GM10847 (cell line): ENCODE measurements around the gene LASP1.
A peak's percentile ranks its signal among the peaks of the same experiment; 100 is the strongest.

ENCODE experiments used
- POLR2A ChIP-seq: IDR thresholded peaks from 2 replicates; pipeline ENCODE4 v1.6.1; 2011; ENCODE audit not compliant: insufficient read length; ENCODE audit errors: extremely low read depth

The LASP1 gene, protein sequence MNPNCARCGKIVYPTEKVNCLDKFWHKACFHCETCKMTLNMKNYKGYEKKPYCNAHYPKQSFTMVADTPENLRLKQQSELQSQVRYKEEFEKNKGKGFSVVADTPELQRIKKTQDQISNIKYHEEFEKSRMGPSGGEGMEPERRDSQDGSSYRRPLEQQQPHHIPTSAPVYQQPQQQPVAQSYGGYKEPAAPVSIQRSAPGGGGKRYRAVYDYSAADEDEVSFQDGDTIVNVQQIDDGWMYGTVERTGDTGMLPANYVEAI

GRCh38 chr17:38869526-38870258 lies at the start of gene LASP1:
LASP1 (plus strand) TSS chr17:38870058; CDS start chr17:38870190, 132 bp downstream.
- peak; percentile 91 for TF ChIP-seq POLR2A

DNA sequence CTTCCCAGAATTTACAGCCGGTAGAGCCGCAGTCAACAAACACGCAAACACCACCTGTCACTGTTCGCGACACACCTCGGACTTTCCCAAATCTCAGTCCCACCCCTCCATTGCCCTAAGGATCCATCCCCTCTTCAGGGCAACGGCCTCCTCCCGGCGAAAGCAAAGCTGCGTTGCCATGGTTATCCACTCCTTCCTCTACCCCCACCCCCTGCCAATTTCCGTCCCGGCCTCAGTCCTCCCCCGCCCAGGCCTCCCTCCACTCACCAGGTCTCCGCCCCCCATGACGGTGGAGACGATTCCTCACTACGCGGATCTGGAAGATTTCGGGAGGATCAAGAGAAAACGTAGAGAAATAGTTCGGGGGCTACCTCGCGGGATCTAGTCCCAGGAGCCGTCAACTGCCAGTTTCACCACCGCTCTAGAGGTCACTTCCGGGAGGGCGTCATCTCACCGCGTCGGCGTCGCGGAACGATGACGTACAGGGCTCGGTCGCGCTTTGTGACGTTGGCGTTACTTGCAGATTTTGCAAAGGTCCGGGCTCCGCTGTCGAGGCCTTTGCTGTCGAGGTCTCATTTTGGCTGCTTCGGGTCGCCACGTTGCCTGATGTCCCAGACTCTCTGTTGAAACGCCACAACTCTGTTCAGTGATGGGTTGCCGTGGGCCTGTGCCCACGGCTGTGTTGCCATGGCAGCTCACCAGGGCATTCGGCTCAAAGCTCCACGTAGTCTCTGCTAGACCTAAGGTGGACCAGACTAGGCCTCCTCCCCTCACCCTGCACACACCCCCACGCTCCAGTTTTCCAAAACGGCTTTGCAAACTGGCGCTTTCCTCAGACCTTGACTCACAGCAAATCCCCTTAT lies 44.7 kb upstream of the LASP1 start, which contains the start of gene CWC25:
TSS of gene CWC25 (minus strand) at position 423 of the 863 bp plus-strand sequence. CDS start at position 285, 138 bp downstream.
- TF ChIP-seq POLR2A: peak; percentile 88

DNA sequence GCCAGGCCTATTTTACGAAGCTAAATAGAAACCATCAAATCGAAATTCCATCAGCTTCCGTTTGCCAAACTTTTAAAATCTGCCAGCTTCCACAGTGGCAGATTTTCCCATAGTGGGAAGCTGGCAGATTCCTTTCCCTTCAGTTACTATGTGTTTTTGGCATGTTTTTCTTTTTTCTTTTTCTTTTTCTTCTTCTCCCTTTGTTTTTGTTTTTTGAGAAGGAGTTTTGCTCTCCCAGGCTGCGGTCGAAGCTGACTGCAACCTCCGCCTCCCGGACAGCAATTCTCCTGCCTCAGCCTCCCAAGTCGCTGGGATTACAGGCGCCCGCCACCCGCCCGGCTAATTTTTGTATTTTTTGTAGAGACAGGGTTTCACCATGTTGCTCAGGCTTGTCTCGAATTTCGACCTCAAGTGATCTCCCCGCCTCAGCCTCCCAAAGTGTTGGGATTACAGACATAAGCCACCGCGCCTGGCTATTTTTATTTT lies 44.1 kb upstream of the LASP1 start:
- no peak for TF ChIP-seq POLR2A

- no peak for TF ChIP-seq POLR2A
Measured at GRCh38 chr17:38844261-38844757, 25.5 kb upstream of the LASP1 start.

GRCh38 chr17:38848557-38848891 lies 21.3 kb upstream of the LASP1 start:
- no peak for TF ChIP-seq POLR2A

- TF ChIP-seq POLR2A: no peak
Measured at GRCh38 chr17:38848939-38849605, 20.8 kb upstream of the LASP1 start.

DNA sequence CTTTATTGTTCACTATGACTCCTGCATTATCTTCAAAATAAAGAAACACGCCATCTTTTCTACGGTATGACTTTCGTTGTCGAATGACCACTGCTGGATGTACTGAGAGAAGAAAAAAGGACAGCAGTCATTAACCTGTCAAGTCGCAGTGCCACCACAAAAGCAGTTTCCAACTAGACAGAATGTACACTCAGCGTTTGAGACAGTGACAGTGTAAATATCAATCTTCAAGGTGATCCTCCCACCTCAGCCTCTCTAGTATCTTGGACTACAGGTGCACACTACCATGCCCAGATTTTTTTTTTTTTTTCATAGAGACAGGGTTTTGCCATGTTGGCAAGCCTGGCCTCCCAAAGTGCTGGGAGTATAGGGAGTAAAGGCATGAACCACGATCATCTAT lies 19.5 kb upstream of the LASP1 start:
- no peak for TF ChIP-seq POLR2A

GRCh38 chr17:38851434-38851833 lies 18.4 kb upstream of the LASP1 start:
- no peak for TF ChIP-seq POLR2A

DNA sequence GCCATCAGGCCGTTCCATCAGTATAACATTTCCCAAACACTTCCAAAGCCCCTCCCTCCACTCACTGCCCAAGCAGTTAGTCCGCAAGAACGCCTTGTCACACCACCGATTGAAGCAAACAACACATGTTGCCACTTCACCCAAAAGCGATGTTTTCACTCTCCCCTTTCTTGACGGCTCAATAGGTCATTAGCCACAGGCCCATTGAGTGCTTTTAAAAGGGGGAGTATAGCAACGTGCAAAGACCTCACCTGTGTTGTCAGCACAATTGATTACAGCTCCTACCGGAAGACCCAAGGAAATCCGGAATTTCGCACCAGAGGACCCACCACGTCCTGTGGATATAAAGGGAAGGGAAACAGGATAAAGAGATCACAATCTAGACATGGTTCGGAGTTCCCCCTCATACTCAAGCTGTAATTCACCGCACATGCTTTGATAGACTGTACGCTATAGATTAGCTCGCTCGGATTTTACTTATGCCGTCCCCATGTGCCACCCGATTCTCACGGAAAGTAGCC lies 17.0 kb upstream of the LASP1 start:
- TF ChIP-seq POLR2A: no peak

DNA sequence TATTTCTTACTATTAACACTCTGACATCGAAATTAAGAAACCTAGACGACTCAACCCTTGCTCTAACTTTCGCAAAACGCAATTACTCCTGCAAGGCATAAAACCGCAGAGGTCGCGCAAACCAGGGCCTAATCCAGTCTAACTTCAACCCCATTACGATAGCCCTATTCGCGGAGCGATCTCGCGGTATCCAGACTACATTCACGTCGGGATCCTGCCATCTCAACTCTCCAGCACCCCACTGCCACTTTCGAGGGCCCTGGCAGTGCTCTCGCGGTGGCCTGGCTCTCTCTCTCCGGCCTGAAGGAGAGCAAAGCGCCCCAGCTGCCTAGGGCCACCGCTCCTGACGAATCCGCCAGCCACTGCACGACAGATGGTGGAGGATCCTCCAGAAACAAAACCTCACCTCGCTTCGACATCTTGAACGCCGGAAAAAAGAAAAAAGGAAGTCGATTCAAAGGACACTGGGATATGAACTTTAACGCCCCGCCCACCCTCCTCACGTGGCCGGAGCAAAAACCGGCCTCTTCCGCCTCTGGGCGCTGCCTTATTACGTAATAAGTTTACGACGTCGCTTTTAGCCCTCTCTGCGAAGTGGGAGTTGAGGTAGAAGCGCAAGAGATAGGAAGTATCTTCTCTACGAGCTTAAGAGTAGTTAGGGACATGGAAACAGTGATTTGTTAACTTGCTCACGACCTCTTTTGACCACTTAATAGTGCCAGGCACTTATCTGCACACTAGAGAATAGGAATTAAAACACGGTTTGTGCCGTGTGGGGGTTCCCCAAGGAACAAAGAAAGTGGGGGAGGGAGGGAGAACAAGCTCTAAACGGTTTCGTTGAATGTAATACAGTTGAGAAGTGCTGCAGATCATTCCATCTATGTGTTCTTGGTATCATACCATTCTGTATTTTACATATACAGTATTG lies 16.3 kb upstream of the LASP1 start, which contains the start of gene RPL23:
TSS of gene RPL23 (minus strand) at position 430 of the 928 bp plus-strand sequence. CDS start at position 419, 11 bp downstream.
- TF ChIP-seq POLR2A: peak; percentile 91

DNA sequence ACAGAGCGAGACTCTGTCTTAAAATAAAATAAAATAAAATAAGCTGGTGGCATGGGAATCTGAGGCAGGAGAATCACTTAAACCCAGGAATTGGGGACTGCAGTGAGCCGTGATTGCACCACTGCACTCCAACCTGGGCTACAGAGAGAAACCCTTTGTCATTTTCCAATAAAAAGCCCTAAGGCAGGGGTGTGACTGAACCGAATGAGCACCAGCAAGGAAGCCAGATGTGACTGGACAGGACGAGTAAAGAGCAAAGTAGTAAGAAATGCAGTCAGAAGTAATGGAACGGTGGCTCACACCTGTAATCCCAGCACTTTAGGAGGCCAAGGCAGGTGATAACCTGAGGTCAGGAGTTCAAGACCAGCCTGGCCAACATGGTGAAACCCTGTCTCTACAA lies 12.6 kb upstream of the LASP1 start:
- no peak for TF ChIP-seq POLR2A

GRCh38 chr17:38861399-38861843 lies 8.4 kb upstream of the LASP1 start:
- TF ChIP-seq POLR2A: no peak
